Right lobe of liver (tissue), 6 donors: ENCODE results near the gene ERN1. TPM values are rescaled to one million over a fixed set of nuclear protein-coding genes. Genes with fewer than 3 reads are reported as not detected.

Experiments used
- ATAC-seq, 4 donors: fragments of 200-7000 bp; cut with Tn5 transposase; one replicate each; pipeline ENCODE4 v1.9.1; 2020; ENCODE audit warnings: mild to moderate bottlenecking in 4 of 4, moderate library complexity in 4 of 4
- DNase-seq, 3 donors: peaks; one replicate each; pipeline ENCODE4 v3.0.0-alpha.2; 2020
- H3K27ac ChIP-seq, 3 donors: fragments of 200-600 bp; one replicate each; pipeline ENCODE4 v1.8.0; 2022
- H3K27me3 ChIP-seq, 2 donors: fragments of 200-600 bp; one replicate each; pipeline ENCODE4 v1.8.0; 2022
- H3K36me3 ChIP-seq, 4 donors: fragments of 200-600 bp; sonication (generic) in 1 of 4; one replicate each; pipeline versions ENCODE4 v1.5.1 to v1.8.0; 2017 to 2022; ENCODE audit warnings: control low read depth in 1 of 4
- H3K4me1 ChIP-seq, 4 donors: fragments of 200-600 bp; sonication (generic) in 1 of 4; one replicate each; pipeline versions ENCODE4 v1.5.1 to v1.8.0; 2017 to 2022; ENCODE audit warnings: control low read depth in 1 of 4
- H3K4me3 ChIP-seq, 3 donors: fragments of 200-600 bp; one replicate each; pipeline ENCODE4 v1.8.0; 2022
- H3K9me3 ChIP-seq, 4 donors: fragments of 200-600 bp; sonication (generic) in 1 of 4; one replicate each; pipeline versions ENCODE4 v1.5.1 to v1.8.0; 2017 to 2022; ENCODE audit warnings: control low read depth in 1 of 4
- POLR2A ChIP-seq: fragments of 450-650 bp; IDR thresholded peaks from one replicate; pipeline ENCODE4 v1.6.1; 2017; ENCODE audit warnings: antibody characterized with exemption, mild to moderate bottlenecking
- WGBS: methylation state at CpG from one replicate; pipeline ENCODE4 v1.1.6; 2018; ENCODE audit warnings: low coverage, low lambda C conversion rate; ENCODE audit not compliant: insufficient coverage; ENCODE audit errors: missing lambda C conversion rate; 5-methylcytosine and 5-hydroxymethylcytosine counted together
- intact Hi-C, 2 donors: fragments of 100-400 bp; cut with DNase I; formaldehyde crosslinking; loops; one replicate each; pipeline versions ENCODE4 v1.11.2 to v1.14.1; 2022
- total RNA-seq, 6 experiments: library from RNA; depleted of rRNA in 2 of 6; stranded (reverse); fragments of >200 nt in 2 of 6; fragmentation: NEBNext Ultra II Directional in 3 of 6; extraction: Animal tissue kit (Norgen Biotek cat#: 25700) in 3 of 6; gene quantifications; one replicate each; pipeline versions ENCODE4 v1.1.0 to v1.2.4, GENCODE V29; 2016 to 2023
- TF ChIP-seq, protein P1 (sequence below), 4 donors: fragments of 200-600 bp in 3 of 4; fragments of 450-650 bp in 1 of 4; IDR thresholded peaks; one replicate each; pipeline versions ENCODE4 v1.5.1 to v1.8.0; 2016 to 2022; ENCODE audit warnings: antibody characterized with exemption in 4 of 4, mild to moderate bottlenecking in 2 of 4
- donor health status: DM: no; HTN: yes; CAD: no.
- donor health status: DM: no; HTN: no; CAD: no.
- donor health status: DM: no; HTN: no; CAD: no.
- donor health status: DM: no; HTN: yes; CAD: no.
- donor health status: DM: no; HTN: yes; CAD: no.

ERN1 gene
- total RNA-seq, 6 experiments from 2014 or later = 22.7 to 47.6 (median 28.7) TPM

DNA sequence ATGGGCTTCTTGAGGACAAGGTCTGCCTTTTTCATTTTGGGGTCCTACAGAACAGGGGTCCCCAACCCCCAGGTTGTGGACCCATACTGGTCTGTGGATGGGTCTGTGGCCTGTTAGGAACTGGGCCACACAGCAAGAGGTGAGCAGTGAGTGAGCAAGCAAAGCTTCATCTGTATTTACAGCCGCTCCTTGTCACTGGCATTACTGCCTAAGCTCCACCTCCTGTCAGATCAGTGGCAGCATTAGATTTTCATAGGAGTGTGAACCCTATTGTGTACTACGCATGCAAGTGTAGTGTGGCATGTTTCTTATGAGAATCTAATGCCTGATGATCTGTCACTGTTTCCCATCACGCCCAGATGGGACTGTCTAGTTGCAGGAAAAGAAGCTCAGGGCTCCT, 33.9 kb downstream of the ERN1 start:
- no peak for TF ChIP-seq POLR2A
- TF ChIP-seq, protein P1, sequence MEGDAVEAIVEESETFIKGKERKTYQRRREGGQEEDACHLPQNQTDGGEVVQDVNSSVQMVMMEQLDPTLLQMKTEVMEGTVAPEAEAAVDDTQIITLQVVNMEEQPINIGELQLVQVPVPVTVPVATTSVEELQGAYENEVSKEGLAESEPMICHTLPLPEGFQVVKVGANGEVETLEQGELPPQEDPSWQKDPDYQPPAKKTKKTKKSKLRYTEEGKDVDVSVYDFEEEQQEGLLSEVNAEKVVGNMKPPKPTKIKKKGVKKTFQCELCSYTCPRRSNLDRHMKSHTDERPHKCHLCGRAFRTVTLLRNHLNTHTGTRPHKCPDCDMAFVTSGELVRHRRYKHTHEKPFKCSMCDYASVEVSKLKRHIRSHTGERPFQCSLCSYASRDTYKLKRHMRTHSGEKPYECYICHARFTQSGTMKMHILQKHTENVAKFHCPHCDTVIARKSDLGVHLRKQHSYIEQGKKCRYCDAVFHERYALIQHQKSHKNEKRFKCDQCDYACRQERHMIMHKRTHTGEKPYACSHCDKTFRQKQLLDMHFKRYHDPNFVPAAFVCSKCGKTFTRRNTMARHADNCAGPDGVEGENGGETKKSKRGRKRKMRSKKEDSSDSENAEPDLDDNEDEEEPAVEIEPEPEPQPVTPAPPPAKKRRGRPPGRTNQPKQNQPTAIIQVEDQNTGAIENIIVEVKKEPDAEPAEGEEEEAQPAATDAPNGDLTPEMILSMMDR (IDR thresholded peaks at IDR 0.05) = no peak
- no peaks in the 10 kb centered on the region for H3K9me3 ChIP-seq
- intact Hi-C loops = no loop called here
- DNase-seq (no peak), ATAC-seq (no peak)
- no peaks in the 10 kb centered on the region for H3K27me3 ChIP-seq
- WGBS = 96% methylated on average over 3 of the region's 3 CpGs
- no peak overlapping the region for H3K4me3 ChIP-seq
- H3K36me3 ChIP-seq = peaks cover 0 to 33% (median 1%) of the 10 kb centered on the region in 4 donors
- peaks cover 0 to 41% (median 9%) of the 10 kb centered on the region in 4 donors for H3K4me1 ChIP-seq
- H3K27ac ChIP-seq = no peak overlapping the region

DNA sequence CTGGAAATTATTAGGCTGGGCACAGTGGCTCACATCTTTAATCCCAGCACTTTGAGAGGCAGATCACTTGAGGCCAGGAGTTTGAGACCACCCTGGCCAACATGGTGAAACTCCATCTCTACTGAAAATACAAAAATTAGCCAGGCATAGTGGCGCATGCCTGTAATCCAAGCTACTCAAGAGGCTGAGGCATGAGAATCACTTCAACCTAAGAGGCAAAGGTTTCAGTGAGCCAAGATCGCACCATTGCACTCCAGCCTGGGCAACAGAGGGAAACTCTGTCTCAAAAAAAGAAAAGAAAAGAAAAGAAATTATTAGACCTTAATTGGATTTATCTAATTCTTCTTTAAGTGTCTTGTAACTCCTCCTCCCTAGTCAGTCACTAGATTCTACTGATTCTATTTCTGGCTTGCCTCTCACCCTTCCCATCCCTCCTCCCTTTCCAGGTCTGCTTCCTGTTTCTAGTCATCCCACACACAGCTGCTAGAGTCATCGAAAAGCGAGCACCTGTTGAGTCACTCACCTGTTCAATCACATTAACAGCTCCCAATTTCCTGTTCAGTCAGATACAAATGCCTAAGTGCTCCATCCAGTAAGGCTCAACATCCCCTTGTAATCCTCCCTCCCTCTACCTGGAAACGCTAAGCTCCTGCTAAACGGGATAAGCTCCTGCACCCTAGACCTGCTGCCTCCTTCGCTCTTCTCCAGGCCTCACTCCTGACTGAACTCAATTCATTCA, 34.6 kb downstream of the ERN1 start:
- Histone ChIP-seq H3K9me3 (no peaks in the 10 kb centered on the region), H3K4me1 (peaks cover 0 to 34% (median 9%) of the 10 kb centered on the region in 4 donors), H3K36me3 (peaks cover 0 to 33% (median 1%) of the 10 kb centered on the region in 4 donors), H3K27ac (no peak overlapping the region), H3K4me3 (no peak overlapping the region), H3K27me3 (no peaks in the 10 kb centered on the region)
- peak in 1 of 4 donors; percentile 63 for ATAC-seq
- no peak for DNase-seq
- WGBS = 70% methylated on average over 5 of the region's 7 CpGs
- intact Hi-C loops = no loop called here
- TF ChIP-seq, protein P1 (IDR thresholded peaks at IDR 0.05) = no peak

DNA sequence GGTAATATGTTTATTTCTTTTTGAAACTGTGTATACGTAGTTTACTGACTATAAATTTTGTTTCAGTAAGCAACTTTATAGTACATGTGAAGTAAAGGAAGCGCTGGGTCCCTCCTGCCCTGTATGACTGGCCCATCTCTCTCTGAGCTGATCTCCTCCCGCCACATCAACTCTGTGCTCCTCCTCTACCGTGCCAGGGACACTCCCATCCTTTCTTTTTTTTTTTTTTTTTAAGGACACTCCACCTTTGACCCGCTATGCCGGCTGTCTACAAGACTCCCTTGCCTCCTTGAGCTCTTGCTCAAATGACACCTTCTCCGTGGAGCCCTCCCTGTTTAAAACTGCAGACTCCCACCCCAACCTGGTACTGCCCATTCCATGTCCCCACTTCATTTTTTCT, 35.5 kb downstream of the ERN1 start:
- ATAC-seq (no peak), DNase-seq (no peak)
- H3K27ac ChIP-seq = no peak overlapping the region
- TF ChIP-seq, protein P1 (IDR thresholded peaks at IDR 0.05) = no peak
- TF ChIP-seq POLR2A = no peak
- H3K27me3 ChIP-seq = no peaks in the 10 kb centered on the region
- no peaks in the 10 kb centered on the region for H3K9me3 ChIP-seq
- intact Hi-C loops = no loop called here
- WGBS = 79% methylated on average over 6 of the region's 7 CpGs
- peaks cover 0 to 33% (median 1%) of the 10 kb centered on the region in 4 donors for H3K36me3 ChIP-seq
- H3K4me1 ChIP-seq = peaks cover 0 to 32% (median 9%) of the 10 kb centered on the region in 4 donors
- no peak overlapping the region for H3K4me3 ChIP-seq

DNA sequence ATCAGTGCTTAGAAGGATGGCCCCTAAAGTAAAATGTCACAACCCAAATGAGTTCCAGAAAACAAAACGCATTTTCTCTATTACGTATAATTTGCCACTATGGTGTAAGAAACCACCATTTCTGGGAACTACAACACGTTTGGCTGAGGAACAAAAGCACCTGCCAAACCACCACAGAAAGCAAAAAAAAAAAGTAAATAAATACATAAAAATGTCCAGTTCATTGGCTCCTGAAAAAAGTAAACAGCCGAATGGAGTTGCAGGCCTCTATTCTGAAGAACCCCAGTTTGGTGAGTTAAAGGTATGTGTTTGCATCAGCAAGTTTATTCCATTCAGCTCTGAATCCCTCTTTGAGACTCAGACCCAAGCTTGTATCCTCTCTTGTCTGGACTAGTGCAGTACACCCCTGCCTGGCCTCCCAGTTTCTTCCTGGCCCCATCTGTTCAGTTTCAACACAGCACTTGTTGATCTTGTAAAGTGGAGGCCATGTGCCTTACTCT, 36.9 kb downstream of the ERN1 start:
- H3K27ac ChIP-seq = peak overlapping the region; percentile 47 to 79 (median 73)
- DNase-seq = no peak
- H3K4me3 ChIP-seq = no peak overlapping the region
- no peaks in the 10 kb centered on the region for H3K27me3 ChIP-seq
- intact Hi-C loops = no loop called here
- TF ChIP-seq POLR2A = peak; percentile 29
- TF ChIP-seq, protein P1 (IDR thresholded peaks at IDR 0.05) = no peak
- peak; percentile 55 to 80 (median 77) for ATAC-seq
- no peaks in the 10 kb centered on the region for H3K9me3 ChIP-seq
- WGBS = 26% methylated on average over 4 of the region's 4 CpGs
- H3K4me1 ChIP-seq = peaks cover 0 to 32% (median 9%) of the 10 kb centered on the region in 4 donors
- peaks cover 0 to 28% (median 1%) of the 10 kb centered on the region in 4 donors for H3K36me3 ChIP-seq
